UCSD-AML1 (cell line): ENCODE results near the gene SCT.

Experiments used
- DNase-seq: peaks from one replicate; lab custom pipeline; 2025; ENCODE audit not compliant: unreplicated experiment; lab: John Stamatoyannopoulos, UW

SCT gene

DNA sequence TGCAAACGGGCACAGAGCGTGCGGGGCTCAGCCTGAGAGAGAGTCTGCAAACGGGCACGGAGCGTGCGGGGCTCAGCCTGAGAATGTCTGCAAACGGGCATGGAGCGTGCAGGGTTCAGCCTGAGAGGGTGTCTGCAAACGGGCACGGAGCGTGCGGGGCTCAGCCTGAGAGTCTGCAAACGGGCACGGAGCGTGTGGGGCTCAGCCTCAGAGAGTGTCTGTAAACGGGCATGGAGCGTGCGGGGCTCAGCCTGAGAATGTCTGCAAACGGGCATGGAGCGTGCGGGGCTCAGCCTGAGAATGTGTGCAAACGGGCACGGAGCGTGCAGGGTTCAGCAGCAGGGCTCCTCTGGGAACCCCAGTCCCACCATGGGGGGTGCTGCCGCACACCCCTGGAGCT, 37.2 kb downstream of the SCT start:
- no peak for DNase-seq

DNA sequence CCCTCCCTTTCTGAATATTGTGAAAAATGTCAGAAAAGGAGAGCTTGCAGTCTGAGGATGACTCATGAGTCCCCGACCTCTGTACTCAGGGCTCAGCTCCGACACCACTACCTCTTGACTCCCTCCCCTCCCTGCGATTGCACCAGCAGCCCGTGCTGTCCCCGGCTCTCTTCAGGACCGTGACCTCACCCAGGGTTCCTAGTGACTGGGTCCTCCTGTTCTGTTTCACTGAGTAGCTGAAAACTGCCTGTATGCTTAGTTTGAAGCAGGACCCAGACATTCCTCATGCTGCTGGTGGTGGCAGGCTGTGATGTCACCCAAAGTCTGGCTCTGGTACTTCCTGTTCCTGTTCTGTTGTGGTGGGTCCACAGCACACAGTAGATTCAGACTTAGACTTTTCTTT, 39.0 kb downstream of the SCT start:
- no peak for DNase-seq

DNA sequence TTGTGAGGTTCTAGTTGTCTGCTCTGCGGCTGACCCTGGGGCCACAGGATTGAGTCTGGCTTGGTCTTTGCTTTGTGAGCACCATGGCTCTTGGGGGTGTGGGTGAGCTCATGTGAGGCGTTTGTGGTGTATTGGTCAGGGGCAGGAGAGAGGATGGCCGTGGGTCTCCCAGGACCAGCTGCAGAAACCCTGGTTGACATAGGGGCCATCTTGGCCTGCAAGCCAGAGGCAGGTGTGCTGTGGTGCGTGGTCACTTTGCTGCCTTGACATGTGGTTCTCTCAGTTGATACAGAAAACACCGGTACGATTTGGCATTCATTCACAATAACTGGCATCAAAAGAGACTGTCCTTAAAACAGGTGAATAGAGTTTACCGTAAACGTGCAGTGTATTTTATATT, 39.4 kb downstream of the SCT start:
- DNase-seq, result no peak

DNA sequence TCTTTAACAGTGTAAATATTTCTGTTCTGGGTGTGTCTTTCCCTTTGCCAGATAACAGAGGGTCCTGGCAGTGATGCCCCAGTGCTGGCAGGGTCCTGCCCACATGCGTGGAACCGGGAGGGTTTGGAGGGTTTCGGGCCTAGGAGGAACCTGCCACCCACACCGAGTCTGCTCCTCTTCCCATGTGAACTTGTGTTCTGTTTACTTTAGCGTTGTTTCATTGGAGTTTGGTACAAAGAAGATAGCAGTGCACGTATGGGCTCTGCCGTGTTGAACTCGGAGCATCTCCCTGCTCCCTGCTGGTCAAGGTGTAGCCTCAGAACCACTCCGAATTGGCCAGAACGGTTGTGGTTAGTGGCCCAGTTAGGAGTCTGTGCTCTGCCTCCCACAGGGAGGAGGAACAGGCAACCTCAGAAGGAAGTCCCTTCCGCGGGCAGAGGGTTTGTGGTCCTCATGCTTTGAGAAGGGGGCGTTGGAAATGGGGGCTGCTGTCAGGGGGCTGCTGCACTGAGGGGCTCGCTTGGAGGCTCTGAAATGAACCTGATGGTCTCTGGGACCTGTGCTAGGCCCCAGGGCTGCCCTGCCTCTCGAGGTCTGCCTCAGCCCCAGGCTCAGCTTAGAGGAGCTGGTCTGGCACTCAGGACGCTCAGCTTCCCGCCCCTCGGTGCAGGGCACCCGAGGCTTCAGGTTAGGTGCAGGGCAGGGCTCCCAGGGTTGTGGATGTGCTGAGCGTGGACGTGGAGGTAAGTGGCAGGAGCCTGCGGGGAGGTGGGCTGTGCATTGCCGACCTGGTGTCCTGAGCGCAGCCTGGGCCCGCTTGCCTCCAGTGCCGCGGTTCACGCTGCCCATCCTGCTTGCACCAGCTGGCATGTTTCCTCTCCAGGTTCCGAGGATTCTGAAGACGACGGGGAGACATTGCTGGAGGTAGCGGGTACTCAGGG, 40.3 kb downstream of the SCT start:
- no peak for DNase-seq

DNA sequence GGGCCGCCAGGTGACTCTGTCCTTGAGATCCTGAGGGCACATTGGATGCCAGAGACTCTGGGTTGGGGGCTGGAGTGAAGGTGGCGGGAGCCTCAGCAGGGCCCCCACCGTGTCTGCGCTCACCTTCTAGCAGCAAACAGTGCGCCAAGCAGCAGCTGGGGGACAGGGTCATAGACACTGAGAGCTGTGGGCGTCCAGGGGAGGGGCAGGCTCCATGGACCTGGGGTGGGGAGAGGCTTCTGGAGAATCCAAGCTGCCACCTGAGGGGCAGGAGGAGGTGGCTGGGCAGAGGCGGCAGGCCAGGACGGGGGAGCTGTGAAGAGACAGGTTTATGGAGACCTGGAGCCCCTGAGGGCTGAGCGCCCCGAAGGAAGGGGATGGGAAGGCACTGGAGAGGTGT, 42.7 kb downstream of the SCT start:
- DNase-seq, result no peak

DNA sequence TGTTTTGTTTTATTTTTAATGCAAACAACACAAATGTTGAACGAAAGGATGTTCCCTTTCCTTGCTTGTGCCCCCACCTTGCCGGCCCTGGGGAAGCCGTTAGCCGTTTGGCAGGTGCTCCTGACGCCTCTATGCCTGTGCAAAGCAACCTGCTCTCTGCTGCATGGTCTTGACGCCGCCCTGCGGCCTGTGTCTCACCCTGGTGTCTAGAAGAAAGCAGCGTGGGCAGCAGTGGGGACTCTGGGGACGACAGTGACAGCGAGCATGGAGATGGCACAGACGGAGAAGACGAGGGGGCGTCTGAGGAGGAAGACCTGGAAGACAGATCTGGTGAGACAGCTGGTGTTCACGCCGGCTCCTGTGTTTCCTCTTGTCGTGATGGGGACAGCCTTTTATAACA, 45.2 kb downstream of the SCT start:
- no peak for DNase-seq

DNA sequence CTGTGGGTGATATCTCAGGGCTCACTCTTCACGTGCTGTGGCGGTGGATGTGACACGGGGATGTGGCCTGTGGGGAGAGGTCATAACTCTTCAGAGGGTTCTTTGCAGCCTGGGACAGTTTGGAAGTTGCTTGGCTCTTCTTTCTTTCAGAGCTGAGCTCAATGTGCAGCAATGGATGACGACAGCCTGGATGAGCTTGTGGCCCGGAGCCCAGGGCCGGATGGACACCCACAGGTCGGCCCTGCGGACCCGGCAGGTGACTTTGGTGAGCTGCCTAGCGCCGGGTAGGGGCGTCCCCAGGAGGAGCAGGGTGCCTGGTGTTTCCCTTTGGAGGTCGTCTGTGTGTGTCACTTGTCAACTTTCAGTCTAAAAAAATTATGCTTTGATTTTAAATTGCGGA, 45.6 kb downstream of the SCT start:
- no peak for DNase-seq

DNA sequence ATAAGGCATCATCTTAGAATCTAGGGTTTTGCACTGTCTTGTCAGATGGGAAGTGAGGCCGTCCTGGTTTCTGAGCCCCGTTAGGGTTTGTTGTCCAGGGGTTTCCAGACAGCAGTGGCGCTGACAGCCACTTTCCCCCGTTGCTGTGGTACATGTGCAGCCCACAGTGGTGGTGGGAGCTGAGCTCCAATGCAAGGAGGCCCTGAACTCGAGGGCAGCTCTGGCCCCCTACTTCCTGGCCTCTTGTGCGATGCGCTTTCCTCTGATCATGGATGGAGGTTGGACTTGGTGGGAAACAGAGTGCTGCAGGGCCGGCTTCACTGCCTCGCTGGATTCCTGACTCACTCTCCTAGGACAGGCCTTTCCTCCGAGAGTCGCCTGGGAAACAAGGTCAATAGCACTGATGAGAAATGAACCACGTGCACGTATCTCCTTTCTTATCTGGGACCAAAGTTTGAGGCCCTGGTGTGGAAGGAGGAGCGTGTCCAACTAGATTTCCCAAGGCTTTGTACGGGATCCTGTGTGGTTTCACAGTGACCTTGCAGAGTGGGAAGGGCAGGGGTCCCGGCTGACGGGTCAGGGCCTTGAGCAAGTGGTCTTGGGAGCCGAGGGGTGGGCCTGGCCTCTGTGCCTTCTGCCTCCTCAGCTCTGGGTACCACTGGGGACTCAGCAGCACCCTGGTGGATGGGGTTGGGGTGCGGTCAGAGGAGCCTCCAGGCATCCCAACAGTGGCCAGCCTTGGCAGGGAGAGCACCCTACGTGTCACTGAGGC, 47.0 kb downstream of the SCT start:
- no peak for DNase-seq

DNA sequence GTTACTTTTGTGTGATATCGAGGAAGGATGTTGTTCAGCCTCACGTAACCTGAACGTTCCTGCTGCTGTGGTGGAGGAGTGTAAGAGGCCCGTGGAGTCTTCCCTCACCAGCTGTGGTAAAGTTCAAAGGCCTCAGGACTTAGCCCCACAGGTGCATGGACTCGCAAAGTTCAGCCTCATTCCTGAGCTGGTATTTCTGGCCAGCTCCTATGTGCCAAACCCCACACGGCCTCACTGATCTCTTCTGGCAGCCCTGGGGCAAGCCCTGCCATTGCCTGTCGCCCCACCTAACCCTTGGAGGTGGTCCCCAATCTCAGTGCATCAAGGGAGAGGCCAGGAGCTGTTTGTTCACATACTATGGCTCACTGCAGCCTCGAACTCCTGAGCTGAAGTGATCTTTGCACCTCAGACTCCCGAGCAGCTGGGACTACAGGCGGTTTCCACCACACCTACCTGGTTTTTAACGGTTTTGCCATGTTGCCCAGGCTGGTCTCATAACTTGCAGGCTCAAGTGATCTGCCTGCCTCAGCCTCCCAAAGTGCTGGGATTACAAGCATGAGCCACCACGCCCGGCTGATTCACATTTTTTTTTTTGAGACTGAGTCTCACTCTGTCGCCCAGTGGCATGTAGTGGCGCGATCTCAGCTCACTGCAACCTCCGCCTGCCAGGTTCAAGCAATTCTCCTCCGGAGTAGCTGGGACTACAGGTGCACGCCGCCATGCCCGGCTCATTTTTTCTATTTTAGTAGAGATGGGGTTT, 48.5 kb downstream of the SCT start:
- no peak for DNase-seq

DNA sequence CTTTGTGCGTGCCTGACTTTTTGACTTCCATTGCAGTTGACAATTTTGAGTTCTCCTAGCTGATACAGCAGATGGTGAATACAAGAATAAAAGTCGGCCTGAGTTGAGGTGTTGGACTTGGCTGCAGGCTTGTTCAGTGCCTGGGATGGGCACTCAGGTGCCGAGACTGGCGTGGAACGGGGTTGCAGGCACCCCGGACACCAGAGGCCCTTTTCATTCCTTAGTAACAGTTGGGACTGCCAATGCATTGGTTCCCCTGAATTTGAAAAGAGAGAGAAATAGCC, 49.4 kb downstream of the SCT start:
- DNase-seq, result no peak

DNA sequence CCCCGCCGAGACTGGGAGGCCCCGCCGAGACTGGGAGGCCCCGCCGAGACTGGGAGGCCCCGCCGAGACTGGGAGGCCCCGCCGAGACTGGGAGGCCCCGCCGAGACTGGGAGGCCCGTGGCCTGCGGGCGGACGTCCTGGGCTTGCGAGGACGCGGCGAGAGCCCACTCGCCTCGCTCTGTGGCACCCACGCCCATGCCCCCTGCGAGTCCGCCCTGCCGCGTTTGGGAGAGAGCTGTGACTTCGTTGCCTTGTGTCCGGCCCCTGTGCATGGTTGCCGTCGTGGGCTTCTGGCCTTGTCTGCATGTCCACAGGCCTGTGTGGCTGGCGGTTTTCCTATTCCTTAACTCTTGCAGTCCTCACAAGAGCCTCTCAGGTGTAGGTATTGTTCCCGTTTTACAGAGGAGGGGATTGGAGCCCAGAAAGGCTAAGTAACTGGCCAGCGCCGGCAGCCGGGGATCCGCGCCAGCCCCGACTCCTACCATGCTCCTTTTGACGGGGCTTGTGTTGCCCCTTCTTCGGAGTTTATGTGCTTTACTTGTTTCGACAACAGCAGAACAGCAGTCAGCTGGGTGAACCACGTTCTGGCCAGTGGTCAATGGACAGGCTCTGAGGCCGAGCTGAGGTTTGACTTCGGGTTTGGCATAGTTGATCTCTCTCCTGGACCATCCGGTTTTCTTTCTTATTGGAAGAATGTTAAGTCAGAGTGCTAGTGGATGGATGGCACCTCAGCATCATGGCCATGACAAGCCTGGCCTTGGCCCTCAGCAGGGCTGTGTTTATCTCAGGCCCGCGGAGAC, 50.0 kb downstream of the SCT start:
- no peak for DNase-seq
